Measurements from ENCODE around the gene NELL2.

DNA sequence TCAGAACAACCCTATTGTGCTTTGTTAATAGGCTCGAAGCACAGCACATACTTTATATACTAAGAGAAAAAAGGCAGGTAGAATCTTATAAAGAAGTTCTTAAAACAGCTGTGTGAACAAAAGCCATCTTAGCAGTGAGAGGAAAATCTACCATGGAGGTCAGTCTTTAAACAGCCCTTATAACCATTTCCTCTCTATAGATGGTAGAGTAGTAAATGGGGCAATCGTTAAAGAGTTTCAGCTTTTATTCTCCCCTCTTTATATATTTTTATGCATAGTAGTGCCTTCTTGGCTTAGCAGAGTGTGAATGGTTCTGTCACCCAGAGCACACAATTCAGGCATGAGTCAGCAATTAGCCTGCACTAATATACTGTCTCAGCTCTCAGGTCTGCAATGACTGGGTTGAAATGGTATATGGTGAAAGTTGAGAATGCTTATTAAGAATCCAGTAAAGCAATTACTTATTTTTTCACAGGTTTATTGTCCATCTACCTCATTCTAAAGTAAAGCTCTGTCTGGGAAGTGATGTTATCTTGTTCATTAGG is 305.0 kb downstream of the NELL2 start:
- TF ChIP-seq, protein P1, sequence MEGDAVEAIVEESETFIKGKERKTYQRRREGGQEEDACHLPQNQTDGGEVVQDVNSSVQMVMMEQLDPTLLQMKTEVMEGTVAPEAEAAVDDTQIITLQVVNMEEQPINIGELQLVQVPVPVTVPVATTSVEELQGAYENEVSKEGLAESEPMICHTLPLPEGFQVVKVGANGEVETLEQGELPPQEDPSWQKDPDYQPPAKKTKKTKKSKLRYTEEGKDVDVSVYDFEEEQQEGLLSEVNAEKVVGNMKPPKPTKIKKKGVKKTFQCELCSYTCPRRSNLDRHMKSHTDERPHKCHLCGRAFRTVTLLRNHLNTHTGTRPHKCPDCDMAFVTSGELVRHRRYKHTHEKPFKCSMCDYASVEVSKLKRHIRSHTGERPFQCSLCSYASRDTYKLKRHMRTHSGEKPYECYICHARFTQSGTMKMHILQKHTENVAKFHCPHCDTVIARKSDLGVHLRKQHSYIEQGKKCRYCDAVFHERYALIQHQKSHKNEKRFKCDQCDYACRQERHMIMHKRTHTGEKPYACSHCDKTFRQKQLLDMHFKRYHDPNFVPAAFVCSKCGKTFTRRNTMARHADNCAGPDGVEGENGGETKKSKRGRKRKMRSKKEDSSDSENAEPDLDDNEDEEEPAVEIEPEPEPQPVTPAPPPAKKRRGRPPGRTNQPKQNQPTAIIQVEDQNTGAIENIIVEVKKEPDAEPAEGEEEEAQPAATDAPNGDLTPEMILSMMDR (conservative IDR thresholded peaks at IDR 0.05) = no peak
- TF ChIP-seq ZFX (IDR thresholded peaks at IDR 0.05) = no peak
